ENCODE results near the gene ZBTB49. TPM values are rescaled to one million over a fixed set of nuclear protein-coding genes. Genes with fewer than 3 reads are reported as not detected.
A peak's percentile ranks its signal among the peaks of the same experiment; 100 is the strongest.

ZBTB49 gene
- total RNA-seq (2021; ENCODE audit: unreplicated experiment) (4.2 TPM), Bru-seq, nascent RNA (percentile 55 among the genes with signal in this experiment), BruChase-seq, experiment 1, labeled RNA remaining after a 2-hour chase (percentile 53 among the genes with signal in this experiment), BruChase-seq, experiment 2, labeled RNA remaining after a 6-hour chase (percentile 46 among the genes with signal in this experiment)
- polyA plus RNA-seq (2012; ENCODE audit: insufficient read length), result 2.3 TPM
- long read RNA-seq, transcript ZBTB49-201 (8 exons, 2,889 nt), result major isoform, 5 of 8 reads
- long read RNA-seq, partial matches to known transcripts, result 1 of 8 reads
- long read RNA-seq, other reads (novel, unspliced or antisense), result 2 of 8 reads

GRCh38 chr4:4289941-4290850, at the start of gene ZBTB49, which contains the start of gene LYAR:
TSS of gene ZBTB49 (plus strand) at chr4:4290251. CDS start at chr4:4299946, 9,695 bp downstream.
TSS of gene LYAR (minus strand) at chr4:4290154. CDS start at chr4:4283742, 6,412 bp downstream.
- 0 out of 2 replicates have a peak, but pooled peaks have one; percentile 51 for TF ChIP-seq SIN3A (IDR thresholded peaks at IDR 0.05; ENCODE audit: borderline replicate concordance, insufficient read depth, low read depth, low read length)
- no peak for TF ChIP-seq REST (IDR thresholded peaks at IDR 0.05; ENCODE audit: insufficient read depth in 1 of 2, low read depth in 2 of 2, low read length in 1 of 2)
- TF ChIP-seq POLR2AphosphoS5 (IDR thresholded peaks at IDR 0.05; ENCODE audit: low read depth, low read length), result peak; percentile 69
- DNase-seq (ENCODE audit: low read depth, low spot score), result peak; percentile 25
- ATAC-seq, result peak; percentile 98
- Histone ChIP-seq H3K27me3 (ENCODE audit: control insufficient read depth, insufficient read depth, low read length) (no peaks in the 10 kb centered on the region), H3K27ac (ENCODE audit: low read length) (peak within 1 kb of the TSS; percentile 86), H3K4me3 (ENCODE audit: low read depth in 2 of 2, low read length in 2 of 2) (peak within 1 kb of the TSS; percentile 92 to 93), H3K9me3 (ENCODE audit: control insufficient read depth, insufficient read depth, low read depth, low read length) (no peaks in the 10 kb centered on the region), H3K4me1 (ENCODE audit: control insufficient read depth, insufficient read depth, low read length) (peaks cover 14% of the 10 kb centered on the region), H3K36me3 (ENCODE audit: control insufficient read depth, insufficient read depth, low read length) (peaks cover 8% of the 10 kb centered on the region; the same call in 1 of the 2 replicates)
- ChIA-PET POLR2A (interaction anchor here (0.6 kb wide), 1 partner anchor 1917 kb away, joined by 12 read pairs; no protein-coding TSS in a partner anchor), CTCF (no interaction called here)
- BruUV-seq (replicated peaks), result no TSS peak
- intact Hi-C loops (cut with micrococcal nuclease; ENCODE audit: unreplicated experiment) (no loop called here), in situ Hi-C loops (cut with HindIII; ENCODE audit: low pct_unique_long_range_greater_than_20kb, low sequenced_read_pairs) (no loop called here)

GRCh38 chr4:4245172-4245571, 44.9 kb upstream of the ZBTB49 start:
- Histone ChIP-seq H3K27ac (ENCODE audit: low read length) (no peak overlapping the region), H3K36me3 (ENCODE audit: control insufficient read depth, insufficient read depth, low read length) (peaks cover 6% of the 10 kb centered on the region; the same call in 1 of the 2 replicates), H3K9me3 (ENCODE audit: control insufficient read depth, insufficient read depth, low read depth, low read length) (no peaks in the 10 kb centered on the region), H3K4me1 (ENCODE audit: control insufficient read depth, insufficient read depth, low read length) (peaks cover 10% of the 10 kb centered on the region), H3K27me3 (ENCODE audit: control insufficient read depth, insufficient read depth, low read length) (no peaks in the 10 kb centered on the region), H3K4me3 (ENCODE audit: low read depth in 2 of 2, low read length in 2 of 2) (no peak overlapping the region)
- DNase-seq (ENCODE audit: low read depth, low spot score), result no peak
- in situ Hi-C loops (cut with HindIII; ENCODE audit: low pct_unique_long_range_greater_than_20kb, low sequenced_read_pairs) (no loop called here), intact Hi-C loops (cut with micrococcal nuclease; ENCODE audit: unreplicated experiment) (no loop called here)
- TF ChIP-seq REST (IDR thresholded peaks at IDR 0.05; ENCODE audit: insufficient read depth in 1 of 2, low read depth in 2 of 2, low read length in 1 of 2), result no peak
- TF ChIP-seq TCF7L2 (IDR thresholded peaks at IDR 0.05; ENCODE audit: low read depth, low read length), result no peak
- TF ChIP-seq POLR2AphosphoS5 (IDR thresholded peaks at IDR 0.05; ENCODE audit: low read depth, low read length), result no peak
- TF ChIP-seq CTCF (IDR thresholded peaks at IDR 0.05), result no peak
- no peak for TF ChIP-seq SIN3A (IDR thresholded peaks at IDR 0.05; ENCODE audit: borderline replicate concordance, insufficient read depth, low read depth, low read length)
- CTCF ChIA-PET, result no interaction called here
- BruUV-seq (replicated peaks), result no TSS peak
- POLR2A ChIA-PET, result no interaction called here
- ATAC-seq, result no peak
